Fibroblast of skin of right quadriceps (primary cell): ENCODE data around the gene PPP1R2.
"Not testable (repeated sequence)": the region's sequence is repeated elsewhere in the genome, so short reads cannot be mapped to it uniquely, and the experiment has no call there.

Experiments used
- DNase-seq: peaks from one replicate; pipeline ENCODE4 v3.0.0-alpha.2; 2013

The PPP1R2 gene

GRCh38 chr3:195535293-195535692 is 7.8 kb downstream of the PPP1R2 start:
- no peak for DNase-seq

GRCh38 chr3:195532834-195533233 is 10.3 kb downstream of the PPP1R2 start:
- no peak for DNase-seq

DNA sequence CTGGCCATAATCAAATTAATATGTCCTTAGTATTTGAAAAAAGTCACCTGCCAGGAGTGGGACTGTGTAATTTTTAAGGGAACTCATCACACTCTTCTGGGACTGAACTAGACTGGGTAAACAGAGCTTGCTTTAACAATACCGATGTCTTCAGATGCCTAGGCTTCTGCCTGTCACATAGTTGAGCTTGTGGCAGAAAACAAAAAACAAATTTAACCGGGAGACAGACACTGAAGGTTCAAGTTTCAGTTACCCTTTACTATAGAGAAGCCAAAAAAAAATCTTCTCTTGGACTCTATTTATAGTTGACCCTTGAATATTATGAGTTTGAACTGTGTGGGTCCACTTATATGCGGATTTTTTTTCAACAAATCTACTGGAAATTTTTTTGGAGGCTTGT is 10.8 kb downstream of the PPP1R2 start:
- no peak for DNase-seq

- DNase-seq = no peak
These were observed 11.4 kb downstream of the PPP1R2 start for GRCh38 chr3:195531683-195532082.

GRCh38 chr3:195526492-195526891 is 16.6 kb downstream of the PPP1R2 start:
- DNase-seq = no peak

DNA sequence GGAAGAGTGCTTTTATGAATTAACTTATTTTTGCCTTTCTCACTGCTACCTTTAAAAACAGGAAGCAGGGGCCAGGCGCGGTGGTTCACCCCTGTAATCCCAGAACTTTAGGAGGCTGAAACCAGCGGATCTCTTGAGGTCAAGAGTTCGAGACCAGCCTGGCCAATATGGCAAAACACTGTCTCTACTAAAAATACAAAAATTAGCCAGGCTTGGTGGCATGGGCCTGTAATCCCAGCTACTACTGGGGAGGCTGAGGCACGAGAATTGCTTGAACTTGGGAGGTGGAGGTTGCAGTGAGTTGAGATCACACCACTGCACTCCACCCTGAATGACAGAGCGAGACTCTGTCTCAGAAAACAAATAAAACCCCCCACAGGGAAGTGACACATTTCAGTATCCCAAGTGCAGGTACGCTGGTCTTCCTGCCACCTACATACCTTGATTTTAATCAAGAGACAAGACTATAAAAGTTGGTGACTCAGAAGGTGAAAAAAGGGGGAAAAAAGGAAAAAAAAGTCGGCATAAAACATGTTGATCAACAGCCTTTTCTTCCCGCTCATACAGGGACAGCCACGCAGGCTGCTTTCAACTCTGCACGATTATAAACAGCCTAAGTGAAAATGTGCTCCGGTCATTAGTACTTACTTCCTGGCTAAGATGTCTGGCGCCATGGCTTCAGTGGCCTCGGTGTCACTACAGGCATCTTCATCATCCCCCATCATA is 18.8 kb downstream of the PPP1R2 start:
- DNase-seq = no peak

DNA sequence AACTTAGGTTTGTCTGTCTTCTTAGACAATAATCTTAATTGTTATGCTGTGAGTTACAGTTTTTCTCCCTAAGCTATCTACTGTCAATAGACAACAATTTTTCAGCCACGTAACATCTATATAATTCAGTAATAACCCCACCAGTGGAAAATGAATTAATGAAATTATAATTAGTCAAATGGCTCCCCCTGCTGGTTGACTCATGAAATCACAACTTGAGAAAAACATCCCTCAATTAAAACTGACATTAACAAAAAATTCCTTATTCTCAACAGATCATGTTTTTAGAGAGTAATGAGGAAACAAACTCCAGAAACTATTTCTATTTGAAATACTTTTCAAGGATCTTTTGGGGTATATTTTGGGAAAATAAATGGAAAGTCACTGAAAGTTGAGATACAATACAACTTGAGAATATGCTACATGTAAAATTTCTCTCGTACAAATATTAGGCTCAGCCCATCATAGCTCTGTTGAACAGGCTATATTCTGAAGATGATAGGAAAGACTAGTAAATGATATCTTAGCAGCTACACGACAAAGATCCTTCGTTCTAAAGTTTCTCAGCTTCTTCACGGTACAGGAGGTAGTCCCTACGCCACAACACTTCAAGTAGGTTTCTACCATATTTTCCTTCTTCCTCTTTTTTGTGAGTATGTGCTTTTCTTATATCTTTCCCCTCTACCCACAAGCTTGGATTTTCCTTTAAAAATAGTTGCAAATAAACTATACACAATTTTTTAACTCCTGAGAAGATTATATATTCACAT is 20.7 kb downstream of the PPP1R2 start:
- peak; percentile 40 for DNase-seq

DNA sequence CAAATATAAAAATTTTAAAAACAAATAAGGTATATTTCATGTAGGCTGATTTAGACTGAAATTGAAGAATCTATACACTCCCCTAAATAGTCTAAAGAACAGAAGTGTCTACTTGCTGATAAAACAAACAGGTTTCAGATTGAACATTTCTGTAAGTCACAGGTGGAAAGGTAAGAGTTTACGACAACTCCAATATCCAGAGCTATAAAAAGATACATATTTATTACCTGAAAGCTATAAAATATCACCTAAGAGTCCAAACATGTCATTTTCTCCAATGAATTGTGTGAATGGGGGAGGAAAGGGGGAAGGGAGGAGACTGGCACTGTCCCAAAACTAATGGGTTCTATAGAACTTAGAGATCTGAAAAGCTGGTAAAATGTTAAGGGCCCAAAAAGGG is 26.1 kb downstream of the PPP1R2 start:
- DNase-seq = no peak

GRCh38 chr3:195514610-195515235 is 28.4 kb downstream of the PPP1R2 start:
- DNase-seq = not testable (repeated sequence)

DNA sequence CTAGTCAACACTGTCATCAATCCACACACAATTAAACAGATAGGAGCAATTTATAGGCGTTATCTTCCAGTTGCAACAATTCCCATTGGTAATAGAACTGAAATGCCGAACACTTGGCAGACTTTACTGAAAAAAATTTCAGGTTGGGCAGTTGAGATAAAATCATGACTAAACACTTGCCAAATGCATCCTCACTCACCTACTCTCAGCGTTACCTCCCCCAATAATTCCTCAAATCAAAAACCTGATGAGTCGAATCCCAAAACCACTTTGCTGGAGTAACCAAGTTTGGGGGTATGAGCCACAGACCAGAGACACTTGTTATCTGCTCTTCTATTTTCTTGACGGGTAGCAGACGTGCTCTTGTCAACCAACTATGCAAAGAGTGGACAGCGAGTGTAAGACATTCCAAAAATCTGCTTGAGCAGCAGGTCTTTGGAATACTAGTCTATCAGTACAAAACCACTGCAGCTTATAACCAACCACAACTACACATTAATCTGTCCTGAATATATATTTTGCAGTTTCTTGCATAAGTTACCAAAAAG is 30.3 kb downstream of the PPP1R2 start:
- no peak for DNase-seq

DNA sequence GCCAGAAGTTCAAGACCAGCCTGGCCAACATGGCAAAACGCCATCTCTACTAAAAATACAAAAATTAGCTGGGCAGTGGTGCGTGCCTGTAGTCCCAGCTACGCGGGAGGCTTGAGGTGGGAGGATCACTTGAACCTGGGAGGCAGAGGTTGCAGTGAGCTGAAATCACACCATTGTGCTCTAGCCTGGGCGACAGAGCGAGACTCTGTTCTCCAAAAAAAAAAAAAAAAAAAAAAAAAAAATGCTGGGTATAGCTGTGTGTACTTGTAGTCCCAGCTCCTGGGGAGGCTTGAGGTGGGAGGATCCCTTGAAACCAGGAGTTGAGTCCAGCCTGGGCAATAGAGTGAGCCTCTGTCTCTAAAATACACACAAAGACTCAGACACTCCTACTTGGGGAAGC is 32.0 kb downstream of the PPP1R2 start:
- no peak for DNase-seq

- DNase-seq = no peak
These were observed 34.9 kb downstream of the PPP1R2 start for GRCh38 chr3:195508185-195508584.

- DNase-seq = no peak
These were observed 67.5 kb downstream of the PPP1R2 start for GRCh38 chr3:195475614-195476013.

- DNase-seq = not testable (repeated sequence)
These were observed 68.0 kb downstream of the PPP1R2 start for GRCh38 chr3:195475116-195475515.

GRCh38 chr3:195468841-195469240 is 74.3 kb downstream of the PPP1R2 start:
- DNase-seq = no peak

DNA sequence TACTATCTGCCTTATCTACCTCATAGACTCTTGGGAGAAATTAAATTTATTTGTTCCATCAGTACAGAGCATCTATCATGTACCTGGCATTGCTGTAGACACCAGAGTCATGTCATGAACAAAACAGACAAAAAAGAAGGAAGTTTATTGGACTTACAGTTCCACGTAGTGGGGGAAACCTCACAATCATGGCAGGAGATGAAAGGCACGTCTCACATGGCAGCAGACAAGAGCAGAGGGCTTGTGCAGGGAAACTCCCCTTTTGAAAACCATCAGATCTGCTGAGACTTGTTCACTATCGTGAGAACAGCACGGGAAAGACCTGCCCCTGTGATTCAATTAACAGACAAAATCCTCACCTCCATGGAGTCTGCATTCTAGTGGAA is 74.7 kb downstream of the PPP1R2 start:
- DNase-seq = no peak

GRCh38 chr3:195467641-195468390 is 75.3 kb downstream of the PPP1R2 start:
- peak; percentile 53 for DNase-seq

GRCh38 chr3:195466251-195466650 is 76.9 kb downstream of the PPP1R2 start:
- DNase-seq = no peak
